H9 (cell line): ENCODE measurements around the gene COG6. TPM values are rescaled to one million over a fixed set of nuclear protein-coding genes. Genes with fewer than 3 reads are reported as not detected.

Experiments used
- DNase-seq: peaks from one replicate; pipeline ENCODE4 v3.0.0-alpha.2; 2017
- H2AFZ ChIP-seq: one replicate; pipeline ENCODE4 v1.6.1; 2013; ENCODE audit warnings: mild to moderate bottlenecking, low read length, control low read depth, moderate library complexity
- H2AK5ac ChIP-seq: 2 replicates; pipeline ENCODE4 v1.6.1; 2013; ENCODE audit warnings: low read length, control low read depth, mixed read lengths; ENCODE audit not compliant: insufficient read length
- H2BK120ac ChIP-seq: one replicate; pipeline ENCODE4 v1.6.1; 2013; ENCODE audit warnings: low read depth, mild to moderate bottlenecking, low read length, control low read depth, inconsistent platforms; ENCODE audit not compliant: poor library complexity, severe bottlenecking
- H2BK12ac ChIP-seq: 2 replicates; pipeline ENCODE4 v1.6.1; 2013; ENCODE audit warnings: low read length, control low read depth, mixed read lengths, low read depth; ENCODE audit not compliant: insufficient read length
- H2BK15ac ChIP-seq: 2 replicates; pipeline ENCODE4 v1.6.1; 2013; ENCODE audit warnings: low read depth, low read length, control low read depth
- H2BK20ac ChIP-seq: one replicate; pipeline ENCODE4 v1.6.1; 2013; ENCODE audit warnings: low read depth, mild to moderate bottlenecking, low read length, control low read depth, inconsistent platforms; ENCODE audit not compliant: poor library complexity, severe bottlenecking
- H2BK5ac ChIP-seq: 2 replicates; pipeline ENCODE4 v1.6.1; 2013; ENCODE audit warnings: low read length, control low read depth, mixed read lengths; ENCODE audit not compliant: insufficient read length
- H3K14ac ChIP-seq: 2 replicates; pipeline ENCODE4 v1.6.1; 2013; ENCODE audit warnings: low read length, control low read depth; ENCODE audit not compliant: insufficient read depth
- H3K18ac ChIP-seq: 2 replicates; pipeline ENCODE4 v1.6.1; 2013; ENCODE audit warnings: low read depth, mild to moderate bottlenecking, mixed read lengths, low read length, control low read depth; ENCODE audit not compliant: insufficient read length
- H3K23ac ChIP-seq: 2 replicates; pipeline ENCODE4 v1.6.1; 2013; ENCODE audit warnings: low read length, control low read depth, mixed read lengths, low read depth; ENCODE audit not compliant: insufficient read length
- H3K23me2 ChIP-seq: 2 replicates; pipeline ENCODE4 v1.6.1; 2013; ENCODE audit warnings: low read depth, mild to moderate bottlenecking, mixed read lengths, low read length, control low read depth; ENCODE audit not compliant: insufficient read length, poor library complexity, severe bottlenecking
- H3K27ac ChIP-seq: 2 replicates; pipeline ENCODE4 v1.5.1; 2013; ENCODE audit warnings: low read length, control low read depth, mixed read lengths, low read depth; ENCODE audit not compliant: insufficient read length
- H3K27me3 ChIP-seq: 2 replicates; pipeline ENCODE4 v1.6.1; 2013; ENCODE audit warnings: low read length, control low read depth, inconsistent platforms; ENCODE audit not compliant: insufficient read depth
- H3K4ac ChIP-seq: 2 replicates; pipeline ENCODE4 v1.6.1; 2013; ENCODE audit warnings: low read depth, mild to moderate bottlenecking, control low read depth, inconsistent platforms, low read length, moderate library complexity
- H3K4me1 ChIP-seq: 2 replicates; pipeline ENCODE4 v1.6.1; 2013; ENCODE audit warnings: low read length, control low read depth, inconsistent platforms; ENCODE audit not compliant: insufficient read depth
- H3K4me2 ChIP-seq: 2 replicates; pipeline ENCODE4 v1.6.1; 2013; ENCODE audit warnings: low read length, control low read depth, mixed read lengths; ENCODE audit not compliant: insufficient read length, insufficient read depth
- H3K56ac ChIP-seq: 2 replicates; pipeline ENCODE4 v1.6.1; 2013; ENCODE audit warnings: low read depth, mild to moderate bottlenecking, mixed read lengths, low read length, control low read depth; ENCODE audit not compliant: insufficient read length
- H3K79me1 ChIP-seq: 2 replicates; pipeline ENCODE4 v1.6.1; 2013; ENCODE audit warnings: low read depth, mild to moderate bottlenecking, moderate library complexity, low read length, control low read depth, inconsistent platforms; ENCODE audit not compliant: insufficient read depth, poor library complexity, severe bottlenecking
- H3K79me2 ChIP-seq: 2 replicates; pipeline ENCODE4 v1.6.1; 2013; ENCODE audit warnings: low read length, control low read depth, inconsistent platforms; ENCODE audit not compliant: insufficient read depth
- H3K9ac ChIP-seq: 2 replicates; pipeline ENCODE4 v1.6.1; 2013; ENCODE audit warnings: low read length, control low read depth, mixed read lengths; ENCODE audit not compliant: insufficient read length; ENCODE audit errors: extremely low read depth
- H3K9me3 ChIP-seq: one replicate; pipeline ENCODE4 v1.6.1; 2013; ENCODE audit warnings: low read depth, low read length, inconsistent platforms; ENCODE audit not compliant: control insufficient read depth
- H3T11ph ChIP-seq: one replicate; pipeline ENCODE4 v1.6.1; 2013; ENCODE audit warnings: mild to moderate bottlenecking, low read length, control low read depth, inconsistent platforms
- H4K20me1 ChIP-seq: one replicate; pipeline ENCODE4 v1.6.1; 2013; ENCODE audit not compliant: control insufficient read depth, insufficient read length, insufficient read depth
- H4K5ac ChIP-seq: 2 replicates; pipeline ENCODE4 v1.6.1; 2013; ENCODE audit warnings: low read depth, mild to moderate bottlenecking, mixed read lengths, low read length, control low read depth; ENCODE audit not compliant: insufficient read length
- H4K8ac ChIP-seq: replicated peaks from 2 replicates; pipeline ENCODE4 v1.6.1; 2013; ENCODE audit warnings: low read length, control low read depth, mixed read lengths, low read depth; ENCODE audit not compliant: insufficient read length
- H4K91ac ChIP-seq: 2 replicates; pipeline ENCODE4 v1.6.1; 2013; ENCODE audit warnings: low read depth, mild to moderate bottlenecking, moderate library complexity, mixed read lengths, low read length, control low read depth; ENCODE audit not compliant: insufficient read length
- H3K27ac Mint-ChIP-seq, 3 experiments: 2 replicates in 2 of 3; 3 replicates in 1 of 3; pipeline ENCODE4 v1.8.0; 2020 to 2021; ENCODE audit warnings: mixed read lengths in 3 of 3, mild to moderate bottlenecking in 1 of 3, moderate library complexity in 1 of 3
- H3K27me3 Mint-ChIP-seq: 2 replicates; pipeline ENCODE4 v1.8.0; 2021; ENCODE audit warnings: low read depth, mild to moderate bottlenecking, moderate library complexity, mixed read lengths
- H3K36me3 Mint-ChIP-seq, 3 experiments: 2 replicates in 2 of 3; 3 replicates in 1 of 3; pipeline ENCODE4 v1.8.0; 2020 to 2021; ENCODE audit warnings: low read depth in 3 of 3, mixed read lengths in 3 of 3; ENCODE audit not compliant: insufficient read depth in 1 of 3
- H3K4me1 Mint-ChIP-seq, 2 experiments: 2 replicates each; pipeline ENCODE4 v1.8.0; 2020; ENCODE audit warnings: mixed read lengths in 2 of 2
- H3K4me3 Mint-ChIP-seq, 2 experiments: 2 replicates in 1 of 2; 3 replicates in 1 of 2; pipeline ENCODE4 v1.8.0; 2020 to 2021; ENCODE audit warnings: mild to moderate bottlenecking in 2 of 2, mixed read lengths in 2 of 2, moderate library complexity in 1 of 2
- H3K9me3 Mint-ChIP-seq, 2 experiments: 2 replicates in 1 of 2; 3 replicates in 1 of 2; pipeline ENCODE4 v1.8.0; 2020; ENCODE audit warnings: mild to moderate bottlenecking in 2 of 2, mixed read lengths in 2 of 2, moderate library complexity in 1 of 2
- WGBS: extraction: QIAGEN DNeasy Blood & Tissue Kit; methylation state at CpG from one replicate; pipeline ENCODE4 v1.1.7; 2013; ENCODE audit warnings: missing lambda C conversion rate, low lambda C conversion rate, mixed read lengths; ENCODE audit not compliant: insufficient read length; ENCODE audit errors: extremely low coverage; 5-methylcytosine and 5-hydroxymethylcytosine counted together
- total RNA-seq: library from RNA; stranded (reverse); gene quantifications from 2 replicates; pipeline ENCODE4 v1.2.1, GENCODE V29; 2021
- TF ChIP-seq, protein P1 (sequence below): fragments of 200-600 bp; sonication (generic); conservative IDR thresholded peaks from 3 replicates; pipeline ENCODE4 v1.8.0; 2021; ENCODE audit warnings: antibody characterized with exemption, mild to moderate bottlenecking

The COG6 gene
- total RNA-seq, 1 experiment from 2014 or later: 23.7 TPM

- H3K23ac ChIP-seq: no peak overlapping the region
- no peak overlapping the region for H3K14ac ChIP-seq
- H2AFZ ChIP-seq: no peak overlapping the region
- H3K79me2 ChIP-seq: no peaks in the 10 kb centered on the region
- no peaks in the 10 kb centered on the region for H3K23me2 ChIP-seq
- no peak overlapping the region for H2AK5ac ChIP-seq
- H2BK12ac ChIP-seq: no peak overlapping the region
- no peak overlapping the region for H3K9ac ChIP-seq
- no peak overlapping the region for H4K91ac ChIP-seq
- H3K18ac ChIP-seq: no peak overlapping the region
- no peak overlapping the region for H3K56ac ChIP-seq
- no peak overlapping the region for H4K8ac ChIP-seq
- H2BK120ac ChIP-seq: no peak overlapping the region
- TF ChIP-seq, protein P1, sequence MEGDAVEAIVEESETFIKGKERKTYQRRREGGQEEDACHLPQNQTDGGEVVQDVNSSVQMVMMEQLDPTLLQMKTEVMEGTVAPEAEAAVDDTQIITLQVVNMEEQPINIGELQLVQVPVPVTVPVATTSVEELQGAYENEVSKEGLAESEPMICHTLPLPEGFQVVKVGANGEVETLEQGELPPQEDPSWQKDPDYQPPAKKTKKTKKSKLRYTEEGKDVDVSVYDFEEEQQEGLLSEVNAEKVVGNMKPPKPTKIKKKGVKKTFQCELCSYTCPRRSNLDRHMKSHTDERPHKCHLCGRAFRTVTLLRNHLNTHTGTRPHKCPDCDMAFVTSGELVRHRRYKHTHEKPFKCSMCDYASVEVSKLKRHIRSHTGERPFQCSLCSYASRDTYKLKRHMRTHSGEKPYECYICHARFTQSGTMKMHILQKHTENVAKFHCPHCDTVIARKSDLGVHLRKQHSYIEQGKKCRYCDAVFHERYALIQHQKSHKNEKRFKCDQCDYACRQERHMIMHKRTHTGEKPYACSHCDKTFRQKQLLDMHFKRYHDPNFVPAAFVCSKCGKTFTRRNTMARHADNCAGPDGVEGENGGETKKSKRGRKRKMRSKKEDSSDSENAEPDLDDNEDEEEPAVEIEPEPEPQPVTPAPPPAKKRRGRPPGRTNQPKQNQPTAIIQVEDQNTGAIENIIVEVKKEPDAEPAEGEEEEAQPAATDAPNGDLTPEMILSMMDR: no peak
- Mint-ChIP-seq H3K9me3 (no peaks in the 10 kb centered on the region; a peak in 1 of 5 replicates), H3K4me1 (no peaks in the 10 kb centered on the region), H3K36me3 (no peaks in the 10 kb centered on the region), H3K27me3 (peaks cover 7% of the 10 kb centered on the region), H3K27ac (no peak overlapping the region), H3K4me3 (no peak overlapping the region)
- H3K4me1 ChIP-seq: no peaks in the 10 kb centered on the region
- H3K79me1 ChIP-seq: no peaks in the 10 kb centered on the region
- H3K4ac ChIP-seq: no peak overlapping the region
- WGBS: 100% methylated on average over 2 of the region's 4 CpGs
- H3K9me3 ChIP-seq: no peaks in the 10 kb centered on the region
- H2BK20ac ChIP-seq: no peak overlapping the region
- H4K5ac ChIP-seq: no peak overlapping the region
- H3K27ac ChIP-seq: no peak overlapping the region
- H3K27me3 ChIP-seq: no peaks in the 10 kb centered on the region
- no peak for DNase-seq
- no peak overlapping the region for H2BK15ac ChIP-seq
- H2BK5ac ChIP-seq: no peak overlapping the region
- H3T11ph ChIP-seq: no peak overlapping the region
- no peak overlapping the region for H3K4me2 ChIP-seq
- H4K20me1 ChIP-seq: no peaks in the 10 kb centered on the region
Observed at GRCh38 chr13:39646122-39646521, 9.3 kb upstream of the COG6 start.
